ENCODE data around the gene LZTR1.
"Not testable (repeated sequence)": the region's sequence is repeated elsewhere in the genome, so short reads cannot be mapped to it uniquely, and the experiment has no call there.

LZTR1 gene

GRCh38 chr22:21032037-21032867 is 50.2 kb downstream of the LZTR1 start, which contains the start of gene SLC7A4:
Gene SLC7A4 (minus strand): TSS chr22:21032561. CDS start chr22:21031812, 749 bp downstream.
- TF ChIP-seq CTCF (conservative IDR thresholded peaks at IDR 0.05; ENCODE audit: low read depth, low read length): no peak
- DNase-seq (ENCODE audit: low read depth): no peak
- peak within 1 kb of the TSS; percentile 37 for H3K4me3 ChIP-seq (ENCODE audit: low read depth, low read length)

- no peak overlapping the region for H3K4me3 ChIP-seq (ENCODE audit: low read depth, low read length)
These were observed 51.0 kb downstream of the LZTR1 start for GRCh38 chr22:21032868-21033688.

GRCh38 chr22:21033895-21034294 is 51.8 kb downstream of the LZTR1 start:
- no peak for TF ChIP-seq CTCF (conservative IDR thresholded peaks at IDR 0.05; ENCODE audit: low read depth, low read length)
- H3K4me3 ChIP-seq (ENCODE audit: low read depth, low read length): no peak overlapping the region
- DNase-seq (ENCODE audit: low read depth): peak; percentile 31

More at GRCh38 chr22:21032868-21033688, 51.0 kb downstream of the LZTR1 start:
- no peak for DNase-seq (ENCODE audit: low read depth)
- TF ChIP-seq CTCF (conservative IDR thresholded peaks at IDR 0.05; ENCODE audit: low read depth, low read length): no peak

DNA sequence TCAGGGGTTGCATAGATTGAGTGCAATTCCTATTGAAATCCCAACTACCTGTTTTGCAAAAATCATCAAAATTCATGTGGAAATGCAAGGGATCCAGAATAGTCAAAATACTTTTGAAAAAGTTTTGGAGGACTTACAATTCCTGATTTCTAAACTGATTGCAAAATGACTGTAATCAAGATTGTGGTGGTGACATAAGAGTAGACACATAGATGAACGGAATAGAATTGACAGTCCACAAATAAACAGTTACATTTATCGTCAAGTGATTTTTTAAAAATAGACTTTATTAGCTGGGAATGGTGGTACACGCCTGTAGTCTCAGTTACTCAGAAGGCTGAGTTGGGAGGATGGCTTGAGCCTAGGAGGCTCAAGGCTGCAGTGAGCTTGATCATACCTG is 52.9 kb downstream of the LZTR1 start:
- no peak for DNase-seq (ENCODE audit: low read depth)
- H3K4me3 ChIP-seq (ENCODE audit: low read depth, low read length): no peak overlapping the region
- no peak for TF ChIP-seq CTCF (conservative IDR thresholded peaks at IDR 0.05; ENCODE audit: low read depth, low read length)

GRCh38 chr22:21038405-21038804 is 56.3 kb downstream of the LZTR1 start:
- DNase-seq (ENCODE audit: low read depth): peak; percentile 56
- H3K4me3 ChIP-seq (ENCODE audit: low read depth, low read length): no peak overlapping the region
- TF ChIP-seq CTCF (conservative IDR thresholded peaks at IDR 0.05; ENCODE audit: low read depth, low read length): no peak

DNA sequence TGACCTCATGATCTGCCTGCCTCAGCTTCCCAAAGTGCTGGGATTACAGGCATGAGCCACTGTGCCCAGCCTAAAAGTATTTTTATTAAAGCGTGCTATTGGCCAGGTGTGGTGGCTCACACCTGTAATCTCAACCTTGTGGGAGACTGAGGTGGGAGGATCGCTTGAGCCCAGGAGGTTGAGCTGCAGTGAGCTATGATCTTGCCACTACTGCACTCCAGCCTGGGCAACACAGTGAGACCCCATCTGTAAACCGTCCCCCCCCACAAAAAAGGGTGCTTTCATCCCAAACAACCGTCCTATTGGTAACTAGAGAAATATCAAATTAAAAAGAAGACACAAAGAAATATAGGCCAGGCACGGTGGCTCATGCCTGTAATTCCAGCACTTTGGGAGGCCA is 57.1 kb downstream of the LZTR1 start:
- DNase-seq (ENCODE audit: low read depth); H3K4me3 ChIP-seq (ENCODE audit: low read depth, low read length): not testable (repeated sequence)

- no peak overlapping the region for H3K4me3 ChIP-seq (ENCODE audit: low read depth, low read length)
- TF ChIP-seq CTCF (conservative IDR thresholded peaks at IDR 0.05; ENCODE audit: low read depth, low read length): no peak
- peak; percentile 71 for DNase-seq (ENCODE audit: low read depth)
These were observed 59.8 kb downstream of the LZTR1 start for GRCh38 chr22:21041937-21042336.

Data from choroid plexus epithelial cell (primary cell).